Measurements from ENCODE around the gene LRRFIP1. TPM values are rescaled to one million over a fixed set of nuclear protein-coding genes. Genes with fewer than 3 reads are reported as not detected.

LRRFIP1 gene
- total and polyA plus RNA-seq, 9 donors: 27.4 to 71.1 (median 56.1) TPM

GRCh38 chr2:237623428-237624403, 3.7 kb upstream of the LRRFIP1 start:
- Histone ChIP-seq H3K4me1 (ENCODE audit: insufficient read depth) (peaks cover 10% of the 10 kb centered on the region), H3K9me3 (no peaks in the 10 kb centered on the region), H3K4me3 (no peak overlapping the region), H3K36me3 (no peaks in the 10 kb centered on the region), H3K27ac (no peak overlapping the region), H3K27me3 (no peaks in the 10 kb centered on the region)
- no peak for DNase-seq
- TF ChIP-seq EP300 (IDR thresholded peaks at IDR 0.05) (no peak), CTCF (IDR thresholded peaks at IDR 0.05) (no peak), POLR2A (IDR thresholded peaks at IDR 0.05) (no peak)
- 69 to 77% (median 71%) methylated on average over 13 of the region's 13 CpGs for WGBS, 3 donors
- intact Hi-C loops (cut with DNase I): no loop called here

- Histone ChIP-seq H3K4me1 (ENCODE audit: insufficient read depth) (peaks cover 10% of the 10 kb centered on the region), H3K9me3 (no peaks in the 10 kb centered on the region), H3K4me3 (no peak overlapping the region), H3K27me3 (no peaks in the 10 kb centered on the region), H3K36me3 (no peaks in the 10 kb centered on the region), H3K27ac (no peak overlapping the region)
- intact Hi-C loops (cut with DNase I): no loop called here
- WGBS, 3 donors: 82 to 87% (median 85%) methylated on average over 6 of the region's 6 CpGs
- no peak for DNase-seq
- no peak for TF ChIP-seq EP300 (IDR thresholded peaks at IDR 0.05)
Observed at GRCh38 chr2:237624565-237624964, 2.8 kb upstream of the LRRFIP1 start.

GRCh38 chr2:237625216-237625705, 2.1 kb upstream of the LRRFIP1 start:
- WGBS, 3 donors: 82 to 88% (median 82%) methylated on average over 10 of the region's 10 CpGs
- intact Hi-C loops (cut with DNase I): no loop called here
- Histone ChIP-seq H3K27me3 (no peaks in the 10 kb centered on the region), H3K36me3 (no peaks in the 10 kb centered on the region), H3K9me3 (no peaks in the 10 kb centered on the region), H3K4me3 (no peak overlapping the region), H3K27ac (no peak overlapping the region), H3K4me1 (ENCODE audit: insufficient read depth) (peaks cover 10% of the 10 kb centered on the region)
- TF ChIP-seq POLR2A (IDR thresholded peaks at IDR 0.05): no peak
- TF ChIP-seq EP300 (IDR thresholded peaks at IDR 0.05): no peak
- TF ChIP-seq CTCF (IDR thresholded peaks at IDR 0.05): no peak
- no peak for DNase-seq

DNA sequence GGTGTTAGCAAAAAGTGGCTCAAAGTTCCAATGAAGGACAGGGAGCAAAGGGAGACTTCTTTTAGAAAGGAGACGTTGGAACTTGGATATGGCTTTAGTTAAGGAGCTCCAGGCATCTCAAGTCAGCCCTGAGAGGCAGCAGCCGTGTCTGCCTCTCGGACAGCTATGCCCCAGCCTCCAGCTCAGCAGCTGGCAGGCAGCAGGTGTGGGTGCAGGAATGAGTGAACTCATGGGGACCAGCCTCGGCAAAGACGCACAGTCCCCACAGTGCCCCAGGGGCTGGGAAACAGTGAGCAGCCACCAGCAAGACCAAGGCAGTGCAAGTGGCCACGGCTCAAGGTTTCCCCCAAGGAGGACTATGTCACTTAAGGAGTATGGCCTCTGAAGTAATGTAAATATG, 1.6 kb upstream of the LRRFIP1 start:
- WGBS, 3 donors: 55 to 82% (median 59%) methylated on average over 6 of the region's 6 CpGs
- no peak for DNase-seq
- H3K4me1 ChIP-seq (ENCODE audit: insufficient read depth): peaks cover 10% of the 10 kb centered on the region

More for the DNA sequence above, 1.6 kb upstream of the LRRFIP1 start:
- no peak for TF ChIP-seq EP300 (IDR thresholded peaks at IDR 0.05)
- no peak for TF ChIP-seq CTCF (IDR thresholded peaks at IDR 0.05)
- TF ChIP-seq POLR2A (IDR thresholded peaks at IDR 0.05): no peak
- Histone ChIP-seq H3K36me3 (no peaks in the 10 kb centered on the region), H3K27ac (peak overlapping the region in 1 of 2 donors; percentile 8), H3K27me3 (no peaks in the 10 kb centered on the region), H3K4me3 (no peak overlapping the region), H3K9me3 (no peaks in the 10 kb centered on the region)
- intact Hi-C loops (cut with DNase I): no loop called here

Measured in ovary (tissue), 9 donors.